GM18873 (cell line): Measurements from ENCODE around the gene ILK.

Experiments
- ATAC-seq: cut with Tn5 transposase; IDR thresholded peaks from one replicate; pipeline ENCODE4 v1.9.1; 2021; ENCODE audit warnings: mild to moderate bottlenecking, moderate library complexity, moderate number of reproducible peaks; ENCODE audit not compliant: unreplicated experiment, low FRiP score

Gene ILK

GRCh38 chr11:6619004-6619745, 15.6 kb downstream of the ILK start, which contains the start of gene TPP1:
Gene TPP1 (minus strand): TSS chr11:6619422. CDS start chr11:6619400, 22 bp downstream.
- peak; percentile 99 for ATAC-seq

GRCh38 chr11:6620636-6621035, 17.1 kb downstream of the ILK start:
- no peak for ATAC-seq

- ATAC-seq: no peak
Measured at GRCh38 chr11:6621711-6622211, 18.2 kb downstream of the ILK start.

DNA sequence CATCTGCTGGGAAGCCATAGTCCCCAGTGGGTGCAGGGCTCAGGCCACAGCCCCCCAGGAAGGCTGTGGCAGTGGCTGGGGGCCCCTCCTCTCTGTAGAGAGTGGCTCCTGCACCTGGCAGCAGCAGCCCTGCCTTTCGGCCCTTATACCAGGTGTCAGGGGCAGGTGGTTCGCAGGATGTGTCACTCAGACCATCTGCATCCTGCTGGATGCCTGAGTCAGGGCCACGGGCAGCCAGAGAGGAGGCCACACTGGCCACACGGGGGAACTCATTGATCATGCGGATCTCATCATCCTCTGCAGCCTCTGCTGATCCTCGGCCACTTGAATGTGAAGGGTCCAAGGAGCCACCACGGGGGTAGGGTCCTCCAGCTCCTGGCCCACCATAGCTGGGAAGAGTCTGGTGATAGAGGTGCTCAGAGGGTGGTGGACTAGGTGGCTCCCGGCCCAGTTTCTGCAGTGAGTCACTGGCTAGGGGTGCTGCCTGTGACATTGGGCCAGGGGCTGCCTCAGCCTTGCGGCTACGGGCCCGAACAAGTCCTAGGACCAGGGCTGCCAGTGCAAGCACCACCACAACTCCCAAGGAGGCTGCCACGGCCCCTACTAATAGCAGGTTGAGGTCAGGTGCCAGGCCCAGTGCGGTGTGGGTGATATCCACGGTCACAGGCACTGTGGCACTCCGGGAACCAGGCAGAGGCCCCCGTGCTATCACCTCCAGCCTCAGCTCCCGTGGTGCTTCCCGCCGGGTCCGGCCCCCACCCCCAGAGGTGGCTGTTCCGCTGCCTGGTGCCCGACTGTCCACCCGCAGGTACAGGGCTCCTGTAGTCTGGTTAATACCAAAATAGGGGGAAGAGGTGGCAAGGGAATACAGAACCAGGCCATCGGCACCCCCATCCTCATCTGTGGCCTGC, 18.9 kb downstream of the ILK start:
- ATAC-seq: no peak

DNA sequence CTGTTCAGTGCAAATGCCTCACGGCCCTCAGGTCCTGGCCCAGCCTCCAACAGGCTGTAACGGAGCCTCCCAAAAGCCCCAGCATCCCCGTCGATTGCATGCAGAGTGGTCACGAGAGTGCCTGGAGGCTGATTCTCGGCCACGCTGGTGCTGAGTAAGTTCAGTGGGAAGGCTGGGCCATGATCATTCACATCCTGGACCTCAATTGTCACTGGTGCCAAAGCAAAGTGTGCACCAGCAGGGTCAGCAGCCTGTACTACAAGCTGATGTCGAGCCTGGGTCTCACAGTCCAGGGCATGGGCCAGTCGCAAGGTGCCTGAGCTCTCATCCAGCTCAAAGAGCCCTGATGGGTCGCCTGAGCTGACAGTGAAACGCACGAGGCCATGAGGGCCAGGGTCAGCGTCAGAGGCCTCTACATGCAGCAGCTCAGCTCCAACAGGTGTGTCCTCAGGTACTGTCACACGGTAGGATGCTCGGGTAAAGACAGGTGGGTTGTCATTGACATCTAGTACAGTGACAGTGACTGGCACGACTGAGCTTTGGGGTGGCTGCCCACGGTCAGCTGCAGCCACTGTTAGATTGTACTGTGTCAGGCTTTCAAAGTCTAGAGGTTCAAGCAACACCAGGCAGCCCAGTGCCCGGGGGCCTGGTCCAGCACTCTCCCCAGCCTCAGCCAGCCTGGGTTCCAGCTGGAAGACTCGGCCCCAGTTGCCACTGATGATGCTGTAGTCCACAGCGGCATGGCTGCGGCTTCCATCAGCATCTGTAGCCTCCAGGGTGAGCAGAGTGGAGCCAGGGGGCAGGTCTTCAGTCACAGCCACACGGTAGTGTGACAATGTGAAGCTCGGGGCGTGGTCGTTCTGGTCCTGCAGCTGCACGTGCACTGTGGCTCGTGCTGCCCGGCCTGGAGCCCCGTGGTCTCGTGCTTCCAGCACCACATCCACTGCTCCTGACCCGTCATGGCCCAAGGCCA, 20.1 kb downstream of the ILK start:
- ATAC-seq: no peak

GRCh38 chr11:6625156-6625831, 21.7 kb downstream of the ILK start:
- ATAC-seq: no peak

DNA sequence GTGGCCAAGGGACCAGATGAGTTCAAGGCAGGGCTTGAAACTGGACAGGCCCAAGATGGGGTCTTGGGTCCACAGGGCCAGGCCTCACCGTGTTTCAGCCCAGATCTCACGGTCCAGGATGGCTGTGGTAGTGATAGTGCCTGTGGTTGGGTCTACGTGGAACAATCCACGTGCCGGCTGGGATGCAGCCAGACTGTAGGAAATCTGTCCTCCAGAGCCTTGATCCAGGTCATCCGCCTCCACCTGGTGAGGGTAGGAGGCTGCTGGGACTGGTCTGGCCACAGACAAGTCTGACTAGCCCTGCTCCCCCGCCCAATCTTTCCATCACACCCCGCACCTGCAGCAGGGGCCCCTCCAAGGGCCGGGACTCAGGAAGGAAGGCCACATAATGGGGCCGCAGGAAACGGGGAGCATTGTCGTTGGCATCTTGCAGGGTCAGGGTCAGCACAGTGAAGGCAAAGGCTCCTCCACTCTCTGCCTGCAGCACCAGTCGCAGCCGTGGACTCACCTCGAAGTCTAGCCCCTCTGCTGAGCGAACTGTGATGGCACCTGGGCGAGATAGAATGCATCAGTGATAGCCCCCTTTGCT, 22.4 kb downstream of the ILK start:
- ATAC-seq: no peak

GRCh38 chr11:6626971-6627761, 23.6 kb downstream of the ILK start:
- ATAC-seq: no peak

DNA sequence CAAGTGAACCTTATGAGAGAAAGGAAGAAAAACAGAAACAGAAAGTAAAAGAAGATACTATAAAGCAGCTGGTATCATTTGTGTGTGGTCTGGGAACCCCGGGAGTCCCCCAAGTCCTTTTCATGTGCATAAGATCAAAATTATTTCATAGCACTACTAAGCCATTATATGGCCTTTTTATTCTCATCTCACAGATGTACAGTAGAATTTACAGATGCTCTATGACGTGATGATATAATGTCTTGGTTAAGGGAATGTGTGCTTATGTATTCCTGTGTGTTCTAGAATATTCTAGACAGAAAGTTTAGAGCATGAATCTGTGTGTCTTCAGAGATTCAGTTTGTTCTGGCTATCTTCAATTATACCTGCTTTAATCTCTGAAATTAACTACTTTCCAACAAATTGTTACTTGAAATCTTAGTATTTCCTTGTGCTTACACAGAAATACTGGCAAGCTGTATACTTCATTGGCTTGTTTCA, 24.2 kb downstream of the ILK start:
- peak; percentile 82 for ATAC-seq

- ATAC-seq: no peak
Measured at GRCh38 chr11:6628526-6628925, 25.0 kb downstream of the ILK start.

DNA sequence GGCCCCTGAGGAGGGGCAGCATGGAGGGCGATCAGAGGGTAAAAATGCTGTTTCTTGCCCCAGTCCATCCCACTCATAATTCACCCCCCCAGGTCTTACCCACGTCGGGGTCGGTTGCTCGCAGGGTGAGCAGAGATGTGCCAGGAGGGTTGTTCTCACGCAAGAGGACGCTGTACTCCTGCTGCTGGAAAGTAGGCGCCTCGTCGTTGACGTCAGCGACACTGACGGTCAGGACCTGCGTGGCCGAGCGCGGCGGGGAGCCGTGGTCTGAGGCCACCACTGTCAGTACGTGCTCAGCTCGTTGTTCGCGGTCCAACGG, 26.0 kb downstream of the ILK start:
- ATAC-seq: no peak

DNA sequence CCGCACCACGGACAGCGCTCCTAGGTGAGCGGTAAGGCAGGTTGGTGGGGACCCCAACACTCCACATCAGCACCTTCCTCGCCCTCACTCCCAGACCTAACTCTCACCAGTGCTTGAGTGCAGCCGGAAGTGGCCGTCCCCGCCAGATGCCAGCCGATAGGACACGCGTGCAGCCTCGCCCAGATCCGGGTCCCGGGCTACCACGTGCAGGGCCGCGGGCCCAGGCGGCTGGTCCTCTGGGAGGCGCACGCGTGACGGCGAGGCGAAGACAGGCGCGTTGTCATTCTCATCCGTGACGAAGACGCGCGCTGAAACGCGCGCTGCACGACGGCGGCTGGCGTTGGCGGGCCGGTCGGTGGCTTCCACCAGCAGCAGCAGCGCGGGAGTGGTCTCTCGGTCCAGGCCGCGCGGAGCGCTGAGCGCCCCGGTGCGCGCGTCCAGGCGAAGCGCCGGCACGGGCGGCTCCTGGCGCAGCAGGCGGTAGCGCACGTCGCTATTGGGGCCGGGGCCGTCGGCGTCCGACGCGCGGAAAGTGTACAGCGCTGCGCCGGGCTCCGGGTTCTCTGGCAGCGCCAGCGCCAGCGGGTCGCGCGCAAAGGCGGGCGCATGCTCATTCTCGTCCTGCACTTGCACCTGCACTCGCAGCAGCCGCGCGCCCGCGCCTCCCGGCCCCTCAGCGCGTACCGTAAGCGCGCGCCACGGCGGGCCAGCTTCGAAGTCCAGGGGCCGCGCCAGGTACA, 26.5 kb downstream of the ILK start:
- ATAC-seq: no peak

DNA sequence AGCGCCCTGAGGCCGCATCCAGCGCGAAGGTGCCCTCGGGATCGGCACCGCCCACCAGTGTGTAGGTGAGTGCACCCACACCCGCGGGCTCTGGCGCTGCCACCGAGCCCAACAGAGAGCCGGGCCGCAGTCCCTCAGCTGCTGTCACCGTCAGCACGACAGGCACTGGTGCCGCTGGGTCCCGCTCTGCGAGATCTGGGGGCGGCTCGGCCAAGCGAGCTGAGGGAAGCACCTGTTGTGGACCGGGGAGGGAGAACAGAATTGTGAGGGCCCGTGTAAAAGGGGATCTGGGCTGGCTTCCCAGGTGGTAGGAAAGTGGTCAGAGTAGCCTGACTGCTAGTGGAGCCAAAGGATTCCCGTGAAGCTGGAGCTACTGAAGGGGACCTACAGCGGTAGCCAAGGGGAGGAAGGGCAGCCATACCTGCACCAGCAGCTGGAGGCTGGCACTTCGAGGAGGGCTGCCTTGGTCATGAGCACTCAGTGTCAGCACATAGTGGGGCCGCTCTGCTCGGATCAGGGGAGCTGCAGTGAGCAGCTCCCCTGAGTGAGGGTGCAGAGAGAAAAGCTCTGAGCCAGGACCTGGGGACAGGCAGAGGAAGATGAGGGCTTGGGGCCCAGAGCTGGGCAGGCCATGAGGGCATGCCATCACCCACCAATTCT, 27.2 kb downstream of the ILK start:
- no peak for ATAC-seq

DNA sequence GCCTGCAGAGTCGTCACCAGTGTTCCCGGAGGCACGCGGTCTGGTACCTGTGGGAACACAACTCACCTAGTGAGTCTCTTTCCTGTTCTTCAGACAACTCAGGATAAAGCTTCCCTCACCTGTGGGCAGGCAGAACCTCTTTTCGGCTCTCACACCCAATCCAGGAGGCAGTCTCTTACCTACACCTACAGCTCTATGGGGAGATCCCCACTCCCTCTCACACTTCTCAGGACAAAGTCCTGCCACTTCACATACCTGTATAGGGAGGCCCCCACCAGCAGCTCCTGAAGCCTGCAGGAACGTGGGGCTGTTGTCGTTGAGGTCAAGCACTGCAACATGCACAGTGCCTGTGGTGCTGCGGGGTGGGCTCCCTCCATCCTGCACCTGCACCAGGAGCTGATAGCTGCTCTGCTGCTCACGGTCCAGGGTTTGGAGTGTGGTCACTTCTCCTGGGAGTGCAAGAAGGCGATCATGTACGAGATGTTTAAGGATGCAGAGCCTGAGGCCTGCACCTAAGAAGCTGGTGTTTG, 27.9 kb downstream of the ILK start:
- ATAC-seq: no peak

DNA sequence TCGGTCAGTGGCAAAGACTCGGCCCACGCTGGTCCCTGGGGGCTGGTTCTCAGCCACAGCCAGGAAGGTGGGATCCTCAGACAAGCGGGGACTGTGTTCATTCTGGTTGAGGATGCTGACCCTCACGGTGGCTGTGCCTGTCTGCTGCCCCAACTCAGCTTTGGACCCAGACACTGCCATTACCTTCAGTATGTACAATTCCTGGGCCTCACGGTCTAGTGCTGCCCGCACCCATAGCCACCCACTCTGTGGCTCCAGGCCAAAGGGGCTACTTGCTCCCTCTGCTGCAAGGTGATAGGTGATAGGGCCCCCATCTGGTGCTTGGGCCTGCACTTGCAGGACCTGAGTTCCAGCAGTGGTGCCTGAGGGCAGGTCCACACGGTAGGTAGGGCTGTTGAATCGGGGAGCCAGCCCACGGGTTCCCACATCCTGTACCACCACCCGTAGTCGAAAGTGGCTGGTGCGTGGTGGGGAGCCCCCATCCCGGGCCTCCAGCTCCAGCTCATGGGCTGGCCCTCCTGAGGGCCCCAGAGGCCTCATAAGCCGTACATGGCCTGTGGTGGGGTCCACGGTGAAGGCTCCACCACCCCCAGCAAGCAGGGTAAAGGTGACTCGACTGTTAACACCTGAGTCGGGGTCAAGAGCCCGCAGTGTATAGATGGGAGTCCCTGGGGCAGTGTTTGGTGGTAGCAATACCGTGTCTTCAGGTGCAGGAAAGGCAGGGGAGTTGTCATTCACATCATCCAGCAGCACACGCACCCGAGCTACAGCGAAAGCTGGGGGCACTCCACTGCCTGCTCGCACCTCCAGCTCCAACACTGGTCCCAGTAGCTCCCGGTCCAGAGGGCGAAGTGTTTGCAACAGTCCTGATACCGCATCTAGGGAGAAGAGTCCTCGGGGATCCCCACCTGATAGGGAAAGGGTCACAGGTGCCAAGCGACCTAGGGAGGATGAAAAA, 28.8 kb downstream of the ILK start:
- no peak for ATAC-seq
